ENCODE results near the gene TMEM232.

The TMEM232 gene

GRCh38 chr5:110377361-110377760 is 349.1 kb downstream of the TMEM232 start:
- DNase-seq: no peak
- Mint-ChIP-seq H3K27me3 (no peaks in the 10 kb centered on the region), H3K4me3 (no peak overlapping the region), H3K4me1 (no peaks in the 10 kb centered on the region), H3K27ac (no peak overlapping the region), H3K9me3 (no peaks in the 10 kb centered on the region)
- no peak for ATAC-seq

GRCh38 chr5:110376281-110376951 is 350.1 kb downstream of the TMEM232 start:
- no peak overlapping the region for H3K4me3 Mint-ChIP-seq
- no peaks in the 10 kb centered on the region for H3K9me3 Mint-ChIP-seq
- H3K4me1 Mint-ChIP-seq: no peaks in the 10 kb centered on the region
- DNase-seq (no peak), ATAC-seq (no peak)
- no peak overlapping the region for H3K27ac Mint-ChIP-seq
- H3K27me3 Mint-ChIP-seq: no peaks in the 10 kb centered on the region

- no peaks in the 10 kb centered on the region for H3K4me1 Mint-ChIP-seq
- no peak for DNase-seq
- no peak overlapping the region for H3K4me3 Mint-ChIP-seq
- no peak overlapping the region for H3K27ac Mint-ChIP-seq
- ATAC-seq: no peak
- H3K27me3 Mint-ChIP-seq: no peaks in the 10 kb centered on the region
- no peaks in the 10 kb centered on the region for H3K9me3 Mint-ChIP-seq
Measured at GRCh38 chr5:110371725-110372041, 354.8 kb downstream of the TMEM232 start.

- H3K27ac Mint-ChIP-seq: no peak overlapping the region
- ATAC-seq (no peak), DNase-seq (no peak)
- no peaks in the 10 kb centered on the region for H3K9me3 Mint-ChIP-seq
- no peaks in the 10 kb centered on the region for H3K4me1 Mint-ChIP-seq
- H3K27me3 Mint-ChIP-seq: no peaks in the 10 kb centered on the region
- no peak overlapping the region for H3K4me3 Mint-ChIP-seq
Measured at GRCh38 chr5:110371011-110371724, 355.3 kb downstream of the TMEM232 start.
